Testis (tissue), 3 donors: Measurements from ENCODE around the gene STXBP1. TPM values are rescaled to one million over a fixed set of nuclear protein-coding genes. Genes with fewer than 3 reads are reported as not detected.

Source experiments
- DNase-seq: peaks from one replicate; pipeline ENCODE4 v3.0.0-alpha.2; 2019
- H3K27ac ChIP-seq, 2 donors: fragments of 200-600 bp; sonication (generic); one replicate each; pipeline ENCODE4 v1.5.1; 2019
- H3K27me3 ChIP-seq: fragments of 200-600 bp; sonication (generic); one replicate; pipeline ENCODE4 v1.5.1; 2019
- H3K36me3 ChIP-seq: fragments of 200-600 bp; sonication (generic); one replicate; pipeline ENCODE4 v1.5.1; 2017; ENCODE audit warnings: low read depth; ENCODE audit errors: missing control alignments
- H3K4me1 ChIP-seq: fragments of 200-600 bp; sonication (generic); one replicate; pipeline ENCODE4 v1.5.1; 2019
- H3K4me3 ChIP-seq, 2 donors: fragments of 200-600 bp; sonication (generic); one replicate each; pipeline ENCODE4 v1.5.1; 2017 to 2019
- H3K9me3 ChIP-seq: fragments of 200-600 bp; sonication (generic); one replicate; pipeline ENCODE4 v1.5.1; 2017
- CTCF ChIP-seq, 3 experiments: fragments of 450-650 bp in 2 of 3; fragments of 200-600 bp in 1 of 3; sonication (generic) in 1 of 3; IDR thresholded peaks; one replicate each; pipeline ENCODE4 v1.5.1; 2016 to 2019; ENCODE audit warnings: antibody characterized with exemption in 3 of 3, mild to moderate bottlenecking in 2 of 3, moderate library complexity in 1 of 3
- POLR2A ChIP-seq: fragments of 450-650 bp; IDR thresholded peaks from one replicate; pipeline ENCODE4 v1.6.1; 2017; ENCODE audit warnings: antibody characterized with exemption, mild to moderate bottlenecking, moderate library complexity
- WGBS, 2 donors: methylation state at CpG; one replicate each; pipeline ENCODE4 v1.1.5; 2018; 5-methylcytosine and 5-hydroxymethylcytosine counted together
- intact Hi-C: fragments of 100-400 bp; cut with DNase I; formaldehyde crosslinking; loops from one replicate; pipeline ENCODE4 v1.15.1; 2023; ENCODE audit warnings: low total_unique reads
- polyA plus RNA-seq: library from polyadenylated mRNA; stranded (reverse); fragments of 350-450 nt; fragmentation: Illumina TruSeq; extraction: RNeasy Lipid Tissue Mini Kit (QIAGEN cat#74804); gene quantifications from one replicate; pipeline ENCODE4 v1.2.3, GENCODE V29; 2014; ENCODE audit warnings: low read depth, low replicate concordance; ENCODE audit not compliant: insufficient read depth
- total RNA-seq, 2 donors: library from RNA; depleted of rRNA; stranded (reverse); fragments of >200 nt; gene quantifications; one replicate each; pipeline ENCODE4 v1.2.3, GENCODE V29; 2016

STXBP1 gene
- total and polyA plus RNA-seq, 3 donors from 2014 or later: 21.2 to 36.1 (median 33.1) TPM

- H3K9me3 ChIP-seq: no peaks in the 10 kb centered on the region
- H3K27ac ChIP-seq: peak overlapping the region; percentile 46 to 77
- intact Hi-C loops: no loop called here
- WGBS, 2 donors: 28 to 53% methylated on average over 7 to 9 of the region's 9 CpGs
- peak overlapping the region; percentile 67 to 71 for H3K4me3 ChIP-seq
- peaks cover 20% of the 10 kb centered on the region for H3K4me1 ChIP-seq
- H3K27me3 ChIP-seq: no peaks in the 10 kb centered on the region
- TF ChIP-seq POLR2A: no peak
- no peak for TF ChIP-seq CTCF (IDR thresholded peaks at IDR 0.05)
- DNase-seq: no peak
- no peaks in the 10 kb centered on the region for H3K36me3 ChIP-seq
Measured at GRCh38 chr9:127716412-127716811, 104.3 kb downstream of the STXBP1 start.

GRCh38 chr9:127717766-127718165 lies 105.7 kb downstream of the STXBP1 start:
- DNase-seq: no peak

GRCh38 chr9:127720031-127720864 lies 108.2 kb downstream of the STXBP1 start:
- intact Hi-C loops: no loop called here
- TF ChIP-seq CTCF (IDR thresholded peaks at IDR 0.05) (no peak), POLR2A (no peak)
- 86 to 99% methylated on average over 8 to 12 of the region's 12 CpGs for WGBS, 2 donors

More at GRCh38 chr9:127717766-127718165, 105.7 kb downstream of the STXBP1 start:
- WGBS, 2 donors: 81 to 87% methylated on average over 5 of the region's 5 CpGs
- TF ChIP-seq CTCF (IDR thresholded peaks at IDR 0.05) (no peak), POLR2A (no peak)
- H3K9me3 ChIP-seq: no peaks in the 10 kb centered on the region
- H3K4me3 ChIP-seq: no peak overlapping the region
- intact Hi-C loops: no loop called here
- H3K27me3 ChIP-seq: no peaks in the 10 kb centered on the region
- H3K4me1 ChIP-seq: peaks cover 14% of the 10 kb centered on the region
- H3K27ac ChIP-seq: no peak overlapping the region
- no peaks in the 10 kb centered on the region for H3K36me3 ChIP-seq

GRCh38 chr9:127720865-127721227 lies 108.8 kb downstream of the STXBP1 start:
- intact Hi-C loops: no loop called here
- H3K4me1 ChIP-seq: peaks cover 25% of the 10 kb centered on the region
- no peaks in the 10 kb centered on the region for H3K27me3 ChIP-seq
- no peak for TF ChIP-seq CTCF (IDR thresholded peaks at IDR 0.05)
- no peaks in the 10 kb centered on the region for H3K9me3 ChIP-seq
- no peak for DNase-seq
- H3K27ac ChIP-seq: no peak overlapping the region
- no peak overlapping the region for H3K4me3 ChIP-seq
- H3K36me3 ChIP-seq: no peaks in the 10 kb centered on the region

More at GRCh38 chr9:127720031-127720864, 108.2 kb downstream of the STXBP1 start:
- Histone ChIP-seq H3K27ac (no peak overlapping the region), H3K4me1 (peaks cover 25% of the 10 kb centered on the region), H3K36me3 (no peaks in the 10 kb centered on the region), H3K9me3 (no peaks in the 10 kb centered on the region), H3K27me3 (no peaks in the 10 kb centered on the region), H3K4me3 (no peak overlapping the region)
- no peak for DNase-seq

- H3K27ac ChIP-seq: no peak overlapping the region
- H3K27me3 ChIP-seq: no peaks in the 10 kb centered on the region
- H3K4me3 ChIP-seq: no peak overlapping the region
- intact Hi-C loops: no loop called here
- H3K9me3 ChIP-seq: no peaks in the 10 kb centered on the region
- peaks cover 21% of the 10 kb centered on the region for H3K4me1 ChIP-seq
- DNase-seq: no peak
- H3K36me3 ChIP-seq: no peaks in the 10 kb centered on the region
- 71 to 76% methylated on average over 4 to 11 of the region's 11 CpGs for WGBS, 2 donors
- TF ChIP-seq CTCF (IDR thresholded peaks at IDR 0.05) (no peak), POLR2A (no peak)
Measured at GRCh38 chr9:127721391-127721821, 109.3 kb downstream of the STXBP1 start.
